ENCODE results near the gene GALNTL6.
"Not testable (repeated sequence)": the region's sequence is repeated elsewhere in the genome, so short reads cannot be mapped to it uniquely, and the experiment has no call there.

The GALNTL6 gene

DNA sequence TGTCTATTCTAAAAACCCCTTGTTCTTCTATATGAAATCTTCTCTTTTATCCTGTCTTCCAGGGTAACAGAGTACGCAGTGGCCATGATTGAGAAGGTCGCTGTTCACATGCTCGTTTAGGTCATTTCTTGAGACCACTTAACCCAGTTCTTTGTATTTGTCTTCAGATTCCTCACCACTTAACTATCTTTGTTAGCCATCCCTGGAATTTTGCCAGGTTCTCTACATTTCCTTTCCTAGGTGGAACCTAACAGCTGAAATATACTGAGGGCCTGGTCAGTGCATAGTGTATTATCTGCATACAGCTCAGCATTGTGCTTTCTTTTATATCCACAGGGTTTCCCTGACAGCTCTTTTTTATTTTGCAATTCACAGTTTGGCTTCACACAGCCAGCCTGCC lies 1206.5 kb downstream of the GALNTL6 start:
- Histone ChIP-seq H3K4me3 (ENCODE audit: low read depth, low read length) (no peak overlapping the region), H3K36me3 (ENCODE audit: control insufficient read depth, insufficient read depth, low read length) (no peaks in the 10 kb centered on the region), H3K9me3 (ENCODE audit: control insufficient read depth, insufficient read depth, low read length) (no peaks in the 10 kb centered on the region), H3K4me1 (ENCODE audit: control insufficient read depth, insufficient read depth, low read length) (peaks cover 2% of the 10 kb centered on the region), H3K27me3 (ENCODE audit: control insufficient read depth, insufficient read depth, low read length) (no peaks in the 10 kb centered on the region), H3K9ac (ENCODE audit: low read depth, low read length) (no peak overlapping the region)

DNA sequence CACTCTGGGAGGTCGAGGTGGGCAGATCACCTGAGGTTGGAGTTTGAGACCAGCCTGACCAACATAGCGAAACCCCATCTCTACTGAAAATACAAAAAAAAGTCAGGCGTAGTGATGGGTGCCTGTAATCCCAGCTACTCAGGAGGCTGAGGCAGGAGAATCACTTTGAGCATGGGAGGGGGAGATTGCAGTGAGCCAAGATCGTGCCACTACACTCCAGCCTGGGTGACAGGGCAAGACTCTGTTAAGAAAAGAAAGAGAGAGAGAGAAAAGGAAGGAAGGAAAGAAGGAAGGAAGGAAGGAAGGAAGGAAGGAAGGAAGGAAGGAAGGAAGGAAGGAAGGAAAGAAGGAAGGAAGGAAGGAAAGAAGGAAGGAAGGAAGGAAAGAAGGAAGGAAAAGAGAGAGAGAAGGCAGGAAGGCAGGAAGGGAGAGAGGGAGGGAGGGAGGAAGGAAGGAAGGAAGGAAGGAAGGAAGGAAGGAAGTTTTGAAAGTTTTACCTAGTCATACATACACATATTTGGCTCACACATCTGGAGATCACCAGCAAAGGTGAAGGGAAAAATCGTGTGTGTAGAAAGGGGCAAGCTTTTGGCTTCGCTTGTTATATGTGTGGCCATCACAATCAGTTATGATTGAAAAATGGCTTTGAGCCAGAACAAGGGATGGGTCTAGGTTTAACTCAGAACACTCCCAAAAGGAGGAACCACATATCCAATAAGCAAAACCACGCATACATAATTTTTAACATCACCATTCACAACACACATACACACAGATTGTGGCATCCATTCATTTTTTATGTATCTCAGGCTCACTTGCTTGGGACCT lies 1208.8 kb downstream of the GALNTL6 start:
- H3K36me3 ChIP-seq (ENCODE audit: control insufficient read depth, insufficient read depth, low read length); H3K9ac ChIP-seq (ENCODE audit: low read depth, low read length); H3K4me1 ChIP-seq (ENCODE audit: control insufficient read depth, insufficient read depth, low read length); H3K9me3 ChIP-seq (ENCODE audit: control insufficient read depth, insufficient read depth, low read length); H3K4me3 ChIP-seq (ENCODE audit: low read depth, low read length); H3K27me3 ChIP-seq (ENCODE audit: control insufficient read depth, insufficient read depth, low read length): not testable (repeated sequence)

DNA sequence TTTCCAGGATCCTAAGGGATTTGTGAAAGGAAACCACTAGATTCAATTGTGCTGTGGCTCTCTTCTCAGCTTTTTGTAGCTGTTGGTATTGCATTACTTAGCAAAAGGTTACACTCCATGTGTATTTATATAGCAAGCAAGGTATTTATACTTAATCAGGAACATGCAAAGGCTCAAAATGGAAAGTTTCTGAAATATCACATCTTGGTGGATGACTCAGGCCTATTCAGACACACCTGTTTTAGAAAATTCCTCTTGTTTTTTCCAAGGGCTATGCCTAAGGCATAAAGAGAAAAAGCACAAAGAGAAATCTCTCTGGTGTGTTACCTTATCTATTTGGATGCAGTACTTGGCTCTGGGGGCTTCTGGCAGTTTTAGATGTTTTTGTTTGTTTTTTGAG lies 1211.0 kb downstream of the GALNTL6 start:
- Histone ChIP-seq H3K27me3 (ENCODE audit: control insufficient read depth, insufficient read depth, low read length) (no peaks in the 10 kb centered on the region), H3K9ac (ENCODE audit: low read depth, low read length) (no peak overlapping the region), H3K9me3 (ENCODE audit: control insufficient read depth, insufficient read depth, low read length) (no peaks in the 10 kb centered on the region), H3K4me3 (ENCODE audit: low read depth, low read length) (no peak overlapping the region), H3K36me3 (ENCODE audit: control insufficient read depth, insufficient read depth, low read length) (no peaks in the 10 kb centered on the region), H3K4me1 (ENCODE audit: control insufficient read depth, insufficient read depth, low read length) (peaks cover 2% of the 10 kb centered on the region)

DNA sequence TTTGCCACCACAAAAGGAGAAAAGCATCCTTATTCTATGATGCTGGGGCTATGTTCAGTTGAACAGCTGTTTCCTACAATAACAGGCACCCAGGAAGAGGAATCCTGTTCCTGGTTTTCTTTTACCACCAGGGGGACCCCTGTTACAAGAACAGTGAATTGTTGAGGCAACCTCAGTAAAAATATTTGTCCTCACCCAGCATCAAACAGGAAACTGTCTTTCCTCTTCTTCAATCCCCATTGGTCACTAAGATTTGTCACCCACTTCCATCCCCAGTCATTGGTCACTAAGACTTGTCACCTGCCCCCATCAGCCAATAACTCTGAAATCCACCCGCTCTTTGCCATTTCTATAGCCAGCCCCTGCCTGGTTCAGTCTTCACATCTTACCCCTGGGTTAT lies 1211.9 kb downstream of the GALNTL6 start:
- H3K4me3 ChIP-seq (ENCODE audit: low read depth, low read length): no peak overlapping the region
- H3K27me3 ChIP-seq (ENCODE audit: control insufficient read depth, insufficient read depth, low read length): no peaks in the 10 kb centered on the region
- H3K36me3 ChIP-seq (ENCODE audit: control insufficient read depth, insufficient read depth, low read length): no peaks in the 10 kb centered on the region
- H3K9me3 ChIP-seq (ENCODE audit: control insufficient read depth, insufficient read depth, low read length): no peaks in the 10 kb centered on the region
- H3K9ac ChIP-seq (ENCODE audit: low read depth, low read length): no peak overlapping the region
- peaks cover 2% of the 10 kb centered on the region for H3K4me1 ChIP-seq (ENCODE audit: control insufficient read depth, insufficient read depth, low read length)

DNA sequence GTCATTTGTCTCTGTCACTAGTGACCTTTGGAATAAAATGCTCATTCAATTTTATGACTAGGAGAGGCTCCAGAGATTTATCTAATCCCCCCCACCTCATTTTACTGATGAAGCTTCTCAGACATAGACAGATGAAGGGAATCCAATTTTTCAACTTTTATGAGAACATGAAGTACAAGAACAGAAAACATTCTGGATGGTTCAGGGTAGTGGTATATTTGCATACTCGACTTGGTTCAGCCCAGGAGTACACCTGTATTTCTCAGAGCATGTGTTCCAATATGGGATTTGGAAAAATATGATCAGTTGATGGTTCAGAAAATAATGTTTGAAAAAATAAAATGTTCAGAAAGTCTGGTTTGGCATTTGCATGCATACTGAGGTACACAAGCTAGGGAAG lies 1224.0 kb downstream of the GALNTL6 start:
- Histone ChIP-seq H3K9ac (ENCODE audit: low read depth, low read length) (no peak overlapping the region), H3K4me1 (ENCODE audit: control insufficient read depth, insufficient read depth, low read length) (peaks cover 10% of the 10 kb centered on the region), H3K9me3 (ENCODE audit: control insufficient read depth, insufficient read depth, low read length) (no peaks in the 10 kb centered on the region), H3K36me3 (ENCODE audit: control insufficient read depth, insufficient read depth, low read length) (no peaks in the 10 kb centered on the region), H3K4me3 (ENCODE audit: low read depth, low read length) (no peak overlapping the region), H3K27me3 (ENCODE audit: control insufficient read depth, insufficient read depth, low read length) (no peaks in the 10 kb centered on the region)

DNA sequence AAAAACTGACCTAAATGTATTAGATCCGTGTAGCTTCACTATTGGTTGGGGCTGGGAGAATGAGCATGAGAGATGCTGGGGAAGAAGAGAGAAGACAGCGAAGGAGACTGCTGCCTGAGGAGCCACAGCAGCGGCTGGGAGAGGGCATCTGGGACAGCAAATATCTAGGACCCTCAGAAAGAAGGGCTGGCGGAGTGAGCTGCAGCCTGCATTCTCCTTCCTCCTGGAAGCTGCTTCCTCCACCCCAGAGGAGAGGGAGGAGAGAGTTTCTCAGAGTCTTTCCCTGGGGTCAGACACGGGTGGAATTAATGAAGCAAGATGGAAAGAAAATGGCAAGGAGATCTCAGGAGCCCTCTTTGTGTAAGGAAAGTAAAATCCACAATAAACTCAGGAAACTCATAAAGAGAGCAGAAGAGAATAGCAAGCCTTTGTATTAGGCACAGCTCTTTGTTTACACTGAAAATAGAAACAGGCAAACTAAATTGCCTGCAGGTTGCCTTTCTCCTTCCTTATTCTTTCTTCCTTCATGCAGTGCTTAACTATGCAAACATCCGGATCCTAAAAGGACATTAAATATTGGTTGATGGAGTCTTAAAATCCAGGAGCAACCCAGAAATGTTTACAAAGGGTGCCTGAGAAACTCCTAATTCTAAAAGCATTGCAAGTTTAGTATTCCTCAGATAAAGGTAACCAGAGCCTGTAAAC lies 1225.1 kb downstream of the GALNTL6 start:
- H3K9ac ChIP-seq (ENCODE audit: low read depth, low read length): no peak overlapping the region
- no peaks in the 10 kb centered on the region for H3K9me3 ChIP-seq (ENCODE audit: control insufficient read depth, insufficient read depth, low read length)

DNA sequence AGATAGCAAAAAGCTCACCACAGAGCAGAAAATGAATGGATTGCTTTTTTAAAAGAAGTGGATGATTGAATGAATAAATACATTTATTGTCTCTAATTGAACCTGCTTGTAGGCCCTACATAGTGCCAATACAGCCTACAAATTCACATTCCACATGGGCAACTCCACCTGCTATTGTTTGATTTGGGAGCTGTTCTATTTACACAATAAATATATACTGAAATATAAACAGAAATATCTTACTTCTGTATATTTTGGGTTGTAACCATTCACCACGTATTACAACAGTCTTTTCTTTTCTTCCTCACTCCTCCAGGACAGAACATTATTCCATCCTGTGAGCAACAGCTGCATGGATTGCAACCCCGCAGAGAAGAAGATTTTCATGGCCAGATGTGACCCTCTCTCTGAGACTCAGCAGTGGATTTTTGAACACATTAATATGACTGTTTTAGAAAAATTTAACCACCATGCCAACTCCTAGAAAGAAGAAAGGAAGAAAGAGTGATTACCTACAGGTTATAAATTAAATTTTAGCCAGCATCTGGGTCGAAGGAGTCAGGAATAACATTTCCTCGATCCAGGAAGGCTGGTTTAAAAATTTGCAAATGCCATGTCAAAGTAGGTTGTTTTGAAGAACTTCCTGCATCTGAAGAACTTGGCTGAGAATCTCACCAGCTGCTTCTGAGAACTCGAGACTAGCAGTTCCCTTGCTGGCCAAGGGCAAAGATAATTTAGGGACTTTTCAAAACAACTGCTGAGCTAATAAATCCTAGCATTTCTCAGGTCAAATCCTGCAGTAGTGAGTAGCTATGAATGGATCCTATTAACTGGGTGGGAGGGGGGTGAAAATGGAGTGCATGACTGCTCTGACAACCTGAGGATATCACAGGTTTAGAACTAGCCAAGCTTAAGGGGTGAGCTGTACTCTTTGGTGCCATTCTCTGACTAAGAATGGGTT lies 1226.7 kb downstream of the GALNTL6 start:
- Histone ChIP-seq H3K36me3 (ENCODE audit: control insufficient read depth, insufficient read depth, low read length) (no peaks in the 10 kb centered on the region), H3K9me3 (ENCODE audit: control insufficient read depth, insufficient read depth, low read length) (no peaks in the 10 kb centered on the region), H3K27me3 (ENCODE audit: control insufficient read depth, insufficient read depth, low read length) (no peaks in the 10 kb centered on the region), H3K4me1 (ENCODE audit: control insufficient read depth, insufficient read depth, low read length) (peaks cover 10% of the 10 kb centered on the region), H3K4me3 (ENCODE audit: low read depth, low read length) (no peak overlapping the region), H3K9ac (ENCODE audit: low read depth, low read length) (no peak overlapping the region)

More for the DNA sequence above, 1225.1 kb downstream of the GALNTL6 start:
- no peaks in the 10 kb centered on the region for H3K27me3 ChIP-seq (ENCODE audit: control insufficient read depth, insufficient read depth, low read length)
- H3K36me3 ChIP-seq (ENCODE audit: control insufficient read depth, insufficient read depth, low read length): no peaks in the 10 kb centered on the region
- H3K4me1 ChIP-seq (ENCODE audit: control insufficient read depth, insufficient read depth, low read length): peaks cover 10% of the 10 kb centered on the region
- no peak overlapping the region for H3K4me3 ChIP-seq (ENCODE audit: low read depth, low read length)

DNA sequence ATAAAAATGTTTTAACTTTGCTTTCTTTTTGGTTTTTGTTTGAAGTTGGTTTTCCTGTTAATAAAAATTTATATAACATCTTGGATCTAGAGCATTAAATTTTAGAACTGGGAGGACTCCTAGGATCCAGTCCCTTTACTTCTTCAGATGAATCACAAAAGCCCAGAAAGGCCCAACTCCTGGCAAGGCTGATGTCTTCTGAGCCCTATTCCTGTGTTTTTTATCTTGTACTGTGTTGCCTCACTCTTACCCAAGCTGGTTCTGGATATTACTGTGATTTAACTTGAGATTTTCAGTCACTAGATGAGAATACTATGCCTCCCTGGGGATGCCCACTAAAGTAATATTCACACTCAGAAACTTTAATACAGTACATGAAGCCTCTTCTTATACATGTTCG lies 1228.3 kb downstream of the GALNTL6 start:
- peaks cover 10% of the 10 kb centered on the region for H3K4me1 ChIP-seq (ENCODE audit: control insufficient read depth, insufficient read depth, low read length)
- no peak overlapping the region for H3K4me3 ChIP-seq (ENCODE audit: low read depth, low read length)
- no peak overlapping the region for H3K9ac ChIP-seq (ENCODE audit: low read depth, low read length)
- H3K27me3 ChIP-seq (ENCODE audit: control insufficient read depth, insufficient read depth, low read length): no peaks in the 10 kb centered on the region
- H3K9me3 ChIP-seq (ENCODE audit: control insufficient read depth, insufficient read depth, low read length): no peaks in the 10 kb centered on the region
- H3K36me3 ChIP-seq (ENCODE audit: control insufficient read depth, insufficient read depth, low read length): no peaks in the 10 kb centered on the region

DNA sequence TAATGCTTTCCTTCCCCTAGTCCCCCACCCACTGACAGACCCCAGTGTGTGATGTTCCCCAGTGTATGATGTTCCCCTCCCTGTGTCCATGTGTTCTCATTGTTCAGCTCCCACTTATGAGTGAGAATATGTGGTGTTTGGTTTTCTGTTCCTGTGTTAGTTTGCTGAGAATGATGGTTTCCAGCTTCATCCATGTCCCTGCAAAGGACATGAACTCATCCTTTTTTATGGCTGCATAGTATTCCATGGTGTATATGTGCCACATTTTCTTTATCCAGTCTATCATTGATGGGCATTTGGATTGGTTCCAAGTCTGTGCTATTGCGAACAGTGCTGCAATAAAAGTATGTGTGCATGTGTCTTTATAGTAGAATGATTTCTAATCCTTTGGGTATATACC lies 1228.9 kb downstream of the GALNTL6 start:
- not testable (repeated sequence) for H3K4me1 ChIP-seq (ENCODE audit: control insufficient read depth, insufficient read depth, low read length); H3K9ac ChIP-seq (ENCODE audit: low read depth, low read length); H3K27me3 ChIP-seq (ENCODE audit: control insufficient read depth, insufficient read depth, low read length); H3K4me3 ChIP-seq (ENCODE audit: low read depth, low read length); H3K9me3 ChIP-seq (ENCODE audit: control insufficient read depth, insufficient read depth, low read length); H3K36me3 ChIP-seq (ENCODE audit: control insufficient read depth, insufficient read depth, low read length)

DNA sequence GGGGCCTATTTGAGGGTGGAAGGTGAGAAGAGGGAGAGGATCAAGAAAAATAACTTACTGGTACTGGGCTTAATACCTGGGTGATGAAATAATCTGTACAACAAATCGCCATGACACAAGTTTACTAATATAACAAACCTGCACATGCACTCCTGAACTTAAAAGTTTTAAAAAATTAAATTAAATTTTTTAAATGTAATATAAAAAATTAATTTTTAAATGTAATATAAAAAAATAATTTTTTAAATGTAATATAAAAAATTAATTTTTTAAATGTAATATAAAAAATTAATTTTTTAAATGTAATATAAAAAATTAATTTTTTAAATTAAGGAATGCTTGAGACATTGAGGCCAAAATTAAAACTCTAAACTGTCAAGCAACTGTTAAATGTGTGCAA lies 1231.1 kb downstream of the GALNTL6 start:
- no peak overlapping the region for H3K9ac ChIP-seq (ENCODE audit: low read depth, low read length)
- H3K4me3 ChIP-seq (ENCODE audit: low read depth, low read length): no peak overlapping the region
- no peaks in the 10 kb centered on the region for H3K9me3 ChIP-seq (ENCODE audit: control insufficient read depth, insufficient read depth, low read length)
- no peaks in the 10 kb centered on the region for H3K4me1 ChIP-seq (ENCODE audit: control insufficient read depth, insufficient read depth, low read length)
- H3K36me3 ChIP-seq (ENCODE audit: control insufficient read depth, insufficient read depth, low read length): no peaks in the 10 kb centered on the region
- no peaks in the 10 kb centered on the region for H3K27me3 ChIP-seq (ENCODE audit: control insufficient read depth, insufficient read depth, low read length)

DNA sequence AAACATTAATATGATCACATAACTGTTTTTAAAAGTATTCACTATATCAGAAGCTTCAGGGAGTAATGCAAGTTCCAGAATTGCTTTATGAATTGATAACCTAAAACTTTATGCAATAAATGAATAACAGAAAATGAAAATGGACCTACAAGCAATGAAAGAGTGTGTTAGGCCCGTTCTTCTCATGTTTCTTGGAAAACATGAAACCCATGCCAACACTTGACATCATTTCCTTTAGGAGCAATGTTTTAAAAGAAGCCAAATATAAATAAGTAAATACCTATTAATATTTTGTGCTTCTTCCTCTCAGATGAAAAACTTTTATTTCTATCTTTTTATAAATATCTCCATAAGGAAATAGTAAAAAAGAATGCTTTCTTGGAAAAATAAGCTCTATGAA lies 1232.4 kb downstream of the GALNTL6 start:
- no peaks in the 10 kb centered on the region for H3K9me3 ChIP-seq (ENCODE audit: control insufficient read depth, insufficient read depth, low read length)
- no peaks in the 10 kb centered on the region for H3K27me3 ChIP-seq (ENCODE audit: control insufficient read depth, insufficient read depth, low read length)
- H3K4me1 ChIP-seq (ENCODE audit: control insufficient read depth, insufficient read depth, low read length): no peaks in the 10 kb centered on the region
- no peak overlapping the region for H3K4me3 ChIP-seq (ENCODE audit: low read depth, low read length)
- H3K9ac ChIP-seq (ENCODE audit: low read depth, low read length): no peak overlapping the region
- H3K36me3 ChIP-seq (ENCODE audit: control insufficient read depth, insufficient read depth, low read length): no peaks in the 10 kb centered on the region

All from iPS-15b (cell line).